HG03575 (cell line): ENCODE measurements around the gene DNAH1.
"Not testable (repeated sequence)": the region's sequence is repeated elsewhere in the genome, so short reads cannot be mapped to it uniquely, and the experiment has no call there.

Experiments used
- ATAC-seq: cut with Tn5 transposase; IDR thresholded peaks from one replicate; pipeline ENCODE4 v1.9.1; 2021; ENCODE audit not compliant: unreplicated experiment, insufficient number of reproducible peaks, low FRiP score; ENCODE audit errors: extremely low read depth

Gene DNAH1

DNA sequence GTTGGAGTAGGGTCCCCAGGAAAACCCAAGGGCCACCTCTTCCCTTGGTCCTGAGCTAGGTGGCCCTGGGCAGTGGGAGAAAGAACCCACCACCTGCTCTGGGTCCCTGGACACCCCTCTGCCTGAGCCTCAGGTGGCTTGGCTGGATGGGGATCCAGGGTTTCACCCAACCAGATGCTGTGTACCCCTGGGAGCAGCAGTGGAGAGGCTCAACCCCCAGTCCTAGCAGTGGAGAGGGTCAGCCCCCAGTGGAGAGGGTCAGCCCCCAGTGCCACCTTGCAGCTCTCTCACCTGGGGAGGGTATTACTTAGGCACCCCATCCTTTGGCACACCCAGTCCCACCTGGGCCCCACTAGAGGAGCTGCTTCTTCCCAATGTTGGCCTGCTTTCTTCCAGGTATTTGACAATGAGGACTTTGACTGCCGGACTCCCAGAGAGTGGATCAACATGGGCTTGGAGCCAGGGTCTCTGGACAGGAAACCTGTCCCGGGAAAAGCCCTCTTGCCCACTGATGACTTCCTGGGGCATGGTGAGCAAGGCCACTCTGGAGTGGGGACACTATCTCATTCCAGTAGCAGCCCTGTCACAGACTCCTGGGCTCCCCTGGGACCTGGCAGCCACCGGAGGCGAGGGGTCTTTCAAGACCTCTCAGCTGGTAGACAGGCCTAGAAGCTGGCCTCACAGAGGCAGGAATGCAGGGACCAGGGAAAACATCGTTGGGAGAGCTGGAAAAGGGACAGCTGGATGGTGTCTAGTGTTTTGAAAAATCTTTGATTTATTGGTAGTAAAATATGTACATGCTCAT lies 11.6 kb downstream of the DNAH1 start:
- ATAC-seq = no peak

DNA sequence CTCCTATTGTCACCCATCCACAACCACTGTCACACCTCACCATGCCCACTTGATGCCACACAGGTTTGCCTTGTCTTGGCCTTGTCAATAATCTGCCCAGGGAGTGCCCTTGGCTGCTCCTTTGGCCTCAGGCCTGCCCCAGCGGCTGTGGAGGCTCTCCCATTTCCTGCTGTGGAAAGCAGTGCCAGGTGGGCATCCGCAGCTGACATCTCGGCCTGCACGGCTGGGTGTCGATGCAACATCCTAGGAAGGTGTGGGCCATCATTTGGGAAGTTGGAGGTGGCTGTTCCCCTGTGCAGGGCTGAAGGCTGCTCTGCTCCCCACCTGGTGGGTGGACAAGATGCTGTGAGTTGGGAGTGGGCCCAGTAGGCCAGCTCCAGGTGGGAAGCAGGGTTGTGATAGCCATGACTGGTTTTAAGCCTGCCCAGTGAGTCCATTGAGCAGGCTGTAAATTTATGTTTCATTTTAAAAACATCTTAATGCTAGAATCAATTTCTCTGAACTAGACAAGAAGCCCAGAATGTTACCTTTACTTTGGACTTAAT lies 12.5 kb downstream of the DNAH1 start:
- no peak for ATAC-seq

DNA sequence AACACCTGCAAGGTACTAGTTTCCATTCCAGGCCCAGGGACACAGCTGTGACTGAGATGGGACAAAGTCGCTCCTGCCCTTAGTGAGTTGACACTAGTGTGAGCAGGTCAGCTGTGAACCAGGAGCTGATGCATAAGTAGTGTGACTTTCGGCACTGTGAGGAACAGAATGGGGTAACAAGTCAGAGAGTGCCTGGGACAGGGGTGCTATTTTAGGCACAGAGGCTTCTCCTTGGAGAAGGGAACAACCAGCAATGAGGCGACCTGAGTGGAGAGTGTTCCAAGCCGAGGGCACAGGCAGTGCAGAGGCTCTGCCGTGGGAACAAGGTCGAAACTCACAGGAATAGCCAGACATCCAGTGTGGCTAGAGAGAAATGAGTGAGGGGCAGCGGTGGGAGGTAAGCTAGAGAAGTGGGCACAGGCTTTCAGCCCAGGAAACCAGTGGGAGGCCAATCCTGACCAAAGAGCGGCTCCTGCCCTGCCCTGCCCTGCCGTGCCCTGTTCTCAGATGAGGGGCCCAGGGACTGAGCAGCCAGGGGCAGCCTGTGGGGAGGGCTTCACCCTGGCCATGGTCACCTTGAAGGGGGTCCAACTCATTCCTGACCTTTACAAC lies 14.2 kb downstream of the DNAH1 start:
- no peak for ATAC-seq

DNA sequence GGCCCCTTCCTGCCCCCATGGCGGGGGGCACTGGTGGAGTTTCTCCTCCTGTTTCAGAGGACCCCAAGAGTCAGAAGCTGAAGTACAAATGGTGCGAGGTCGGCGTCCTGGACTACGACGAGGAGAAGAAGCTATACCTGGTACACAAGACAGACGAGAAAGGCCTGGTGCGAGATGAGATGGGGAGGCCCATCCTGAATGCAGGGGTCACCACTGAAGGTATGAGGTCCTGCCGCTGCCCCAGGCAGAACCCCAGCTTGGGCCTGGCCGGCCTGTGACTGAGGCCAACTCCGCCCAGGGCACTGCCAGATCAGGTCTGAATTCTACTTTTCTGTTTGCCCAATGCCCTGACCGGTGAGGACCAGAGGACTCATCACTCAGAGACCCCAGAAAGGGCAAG lies 15.0 kb downstream of the DNAH1 start:
- ATAC-seq = no peak

DNA sequence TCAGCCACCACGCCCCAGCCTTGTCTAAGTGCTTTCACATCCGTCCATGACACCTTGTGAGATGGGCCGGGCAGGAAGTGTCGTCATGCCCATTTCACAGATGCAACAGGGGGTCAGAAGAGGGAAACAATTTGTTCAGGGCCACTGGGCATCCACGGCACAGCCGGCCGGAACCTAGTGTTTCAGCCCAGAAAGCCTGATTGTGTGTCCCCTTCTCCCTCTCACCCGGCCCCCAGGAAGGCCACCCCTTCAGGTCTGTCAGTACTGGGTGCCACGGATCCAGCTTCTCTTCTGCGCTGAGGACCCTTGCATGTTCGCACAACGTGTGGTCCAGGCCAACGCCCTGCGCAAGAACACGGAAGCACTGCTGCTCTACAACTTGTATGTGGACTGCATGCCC lies 15.8 kb downstream of the DNAH1 start:
- no peak for ATAC-seq

DNA sequence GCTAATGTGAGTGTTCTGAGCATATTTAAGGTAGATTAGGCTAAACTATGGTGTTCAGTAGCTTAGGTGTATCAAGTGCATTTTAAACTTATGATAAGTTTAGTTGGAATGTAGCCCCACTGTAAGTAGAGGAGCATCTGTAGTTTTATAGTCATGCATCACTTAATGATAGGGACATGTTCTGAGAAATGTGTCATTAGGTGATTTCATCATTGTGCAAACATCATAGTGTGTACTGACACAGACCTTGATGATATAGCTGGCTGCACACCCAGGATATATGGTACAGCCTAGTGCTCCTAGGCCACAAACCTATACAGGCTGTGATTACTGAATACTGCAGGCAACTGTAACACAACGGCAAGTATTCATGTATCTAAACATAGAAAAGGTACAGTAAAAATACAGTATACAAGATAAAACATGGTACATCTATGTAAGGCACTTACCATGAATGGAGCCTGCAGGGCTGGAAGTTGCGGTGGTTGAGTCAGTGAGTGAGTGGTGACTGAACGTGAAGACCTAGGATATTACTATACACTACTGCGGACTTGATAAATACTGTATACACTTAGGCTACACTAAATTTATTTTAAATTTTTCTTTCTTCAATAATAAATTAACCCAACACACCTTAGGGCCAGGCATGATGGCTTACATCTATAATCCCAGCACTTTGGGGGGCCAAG lies 17.9 kb downstream of the DNAH1 start:
- no peak for ATAC-seq

DNA sequence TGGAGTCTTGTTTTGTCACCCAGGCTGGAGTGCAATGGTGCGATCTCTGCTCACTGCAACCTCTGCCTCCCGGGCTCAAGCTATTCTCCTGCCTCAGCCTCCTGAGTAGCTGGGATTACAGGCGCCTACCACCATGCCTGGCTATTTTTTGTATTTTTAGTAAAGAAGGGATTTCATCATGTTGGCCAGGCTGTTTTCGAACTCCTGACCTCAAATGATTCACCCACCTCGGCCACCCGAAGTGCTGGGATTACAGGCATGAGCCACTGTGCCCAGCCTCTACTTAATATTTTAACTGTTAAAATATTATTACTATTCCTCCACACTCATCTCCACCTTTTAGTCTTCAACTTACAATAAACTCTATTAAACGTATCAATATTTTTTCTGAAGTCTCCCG lies 22.0 kb downstream of the DNAH1 start:
- ATAC-seq = not testable (repeated sequence)

DNA sequence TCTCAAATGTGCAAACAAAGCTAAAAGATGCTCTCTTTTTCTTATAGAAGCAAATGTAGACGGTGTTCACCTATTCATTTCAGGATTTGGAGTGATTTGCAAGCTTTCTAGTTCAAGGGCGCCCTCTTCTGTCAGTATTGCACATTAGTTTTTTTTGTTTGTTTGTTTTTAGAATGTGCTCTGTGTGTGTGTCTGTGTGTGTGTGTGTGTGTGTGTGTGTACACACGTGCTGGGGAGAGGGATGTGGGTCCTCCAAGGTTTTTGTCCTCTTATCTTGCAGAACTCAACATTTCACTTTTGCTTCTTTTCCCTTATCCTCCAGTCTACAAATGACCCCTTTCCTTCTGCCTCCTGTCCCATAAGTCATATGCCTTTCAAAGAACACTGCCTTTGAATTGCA lies 23.5 kb downstream of the DNAH1 start:
- ATAC-seq = no peak

DNA sequence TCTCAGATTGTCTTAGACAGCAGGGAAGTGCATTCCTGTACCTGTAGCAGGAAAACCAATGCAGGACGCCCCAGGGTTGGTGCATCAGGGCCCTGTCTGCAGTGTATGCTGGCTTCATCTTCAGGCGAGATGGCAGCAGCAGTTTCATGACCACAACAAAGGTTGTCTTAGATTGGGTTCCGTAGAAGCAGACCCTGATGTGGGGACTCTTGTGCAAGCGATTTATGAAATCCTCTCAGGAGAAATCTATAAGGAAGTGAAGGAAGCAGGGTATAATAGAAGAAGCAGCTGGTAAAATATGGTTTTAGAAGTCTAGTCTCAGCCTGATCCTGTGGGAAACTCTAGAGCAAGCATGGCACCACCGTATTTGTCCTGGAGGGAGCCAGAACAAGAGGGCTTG lies 25.0 kb downstream of the DNAH1 start:
- ATAC-seq = no peak

DNA sequence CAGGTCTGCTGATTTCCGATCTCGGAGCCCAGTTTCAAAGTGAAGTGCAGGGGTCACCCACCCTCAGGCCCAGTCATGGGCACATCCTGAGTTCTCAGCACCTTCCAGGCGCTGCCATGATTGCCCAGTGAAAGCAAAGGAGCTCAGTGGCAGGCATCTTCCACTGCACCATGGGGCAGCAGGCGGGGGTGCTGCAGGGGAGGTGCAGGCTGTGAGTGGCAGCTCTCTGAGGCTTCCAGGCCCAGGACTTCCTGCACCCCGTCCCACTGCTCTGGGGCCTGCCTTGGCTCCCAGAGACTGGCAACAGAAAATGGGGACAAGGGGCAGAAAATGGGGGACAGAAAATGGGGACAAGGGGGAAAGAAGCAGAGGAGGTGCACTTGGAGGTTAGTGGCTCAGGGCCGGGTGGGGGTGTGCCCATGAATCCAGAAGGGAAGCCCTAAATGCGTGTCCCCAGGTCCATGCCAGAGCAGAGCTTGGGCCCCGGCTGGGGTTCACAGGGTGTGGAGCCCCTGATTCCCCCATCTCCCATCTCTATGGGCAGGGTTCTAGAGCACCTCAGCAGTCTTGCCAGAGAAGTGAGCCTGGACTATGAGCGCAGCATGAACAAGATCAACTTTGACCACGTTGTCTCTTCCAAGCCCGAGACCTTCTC lies 28.0 kb downstream of the DNAH1 start:
- no peak for ATAC-seq

DNA sequence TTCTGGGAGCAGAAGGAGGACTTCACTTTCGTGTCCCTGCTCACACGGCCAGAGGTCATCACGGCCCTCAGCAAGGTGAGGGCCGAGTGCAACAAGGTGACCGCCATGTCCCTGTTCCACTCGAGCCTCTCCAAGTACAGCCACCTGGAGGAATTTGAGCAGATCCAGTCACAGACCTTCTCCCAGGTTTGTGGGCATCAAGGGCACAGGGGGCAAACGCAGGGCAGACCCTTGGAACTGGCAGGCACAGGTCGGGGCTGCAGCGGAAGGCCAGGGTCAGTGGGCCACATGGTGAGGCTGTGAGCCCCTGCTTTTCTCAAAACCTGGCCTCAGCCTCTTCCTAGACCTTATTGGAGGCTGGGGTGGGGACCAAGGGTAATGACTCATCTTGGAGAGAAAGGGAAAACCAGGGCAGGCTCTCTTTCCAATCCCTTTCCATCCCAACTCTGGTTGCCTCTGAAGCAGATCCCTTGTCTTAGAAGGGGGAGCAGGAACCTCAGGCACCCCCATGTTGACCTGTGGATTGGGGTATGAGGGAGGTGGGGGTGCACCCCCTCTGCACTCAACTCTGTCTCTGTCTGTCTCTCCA lies 29.5 kb downstream of the DNAH1 start:
- ATAC-seq = no peak

DNA sequence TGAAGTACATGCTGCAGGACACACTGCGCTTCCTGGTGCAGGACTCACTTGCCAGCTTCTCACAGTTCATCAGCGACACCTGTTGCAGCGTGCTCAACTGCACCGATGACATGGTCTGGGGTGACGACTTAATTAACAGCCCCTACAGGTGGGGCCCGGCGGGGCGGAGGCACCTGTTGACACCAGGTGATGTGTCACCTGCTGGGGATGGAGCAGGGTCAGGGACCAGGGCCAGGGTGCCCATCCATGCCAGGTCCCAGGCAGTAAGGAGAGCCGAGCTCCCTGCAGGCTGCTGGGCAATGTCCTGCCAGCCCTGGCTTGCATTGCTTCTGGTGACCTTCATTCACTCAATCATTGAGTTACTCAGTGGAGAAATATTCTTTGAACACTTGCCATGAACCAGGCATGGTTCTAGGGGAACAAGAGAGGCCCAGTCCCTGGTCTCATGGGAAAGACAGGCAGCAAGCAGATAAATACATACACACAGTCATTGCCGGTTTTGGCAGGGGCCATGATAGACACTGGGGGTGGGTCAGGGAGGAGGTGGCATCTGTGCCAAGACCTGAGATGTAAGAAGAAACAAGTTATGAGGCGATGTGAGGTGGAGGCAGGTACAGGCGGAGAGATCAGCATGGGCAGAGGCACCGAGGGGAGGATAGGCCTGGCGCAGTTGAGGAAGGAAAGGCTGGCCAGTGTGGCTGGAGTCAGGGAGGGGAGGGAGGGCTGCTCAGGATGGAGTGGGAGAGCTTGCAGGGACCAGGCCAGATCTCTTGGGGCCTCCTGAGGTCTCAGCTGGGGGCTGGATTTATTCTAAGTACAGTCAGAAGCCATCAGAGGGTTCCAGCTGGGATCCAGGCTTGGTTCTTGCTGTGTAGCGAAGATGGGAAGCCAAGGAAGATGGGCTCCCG lies 30.8 kb downstream of the DNAH1 start:
- no peak for ATAC-seq

DNA sequence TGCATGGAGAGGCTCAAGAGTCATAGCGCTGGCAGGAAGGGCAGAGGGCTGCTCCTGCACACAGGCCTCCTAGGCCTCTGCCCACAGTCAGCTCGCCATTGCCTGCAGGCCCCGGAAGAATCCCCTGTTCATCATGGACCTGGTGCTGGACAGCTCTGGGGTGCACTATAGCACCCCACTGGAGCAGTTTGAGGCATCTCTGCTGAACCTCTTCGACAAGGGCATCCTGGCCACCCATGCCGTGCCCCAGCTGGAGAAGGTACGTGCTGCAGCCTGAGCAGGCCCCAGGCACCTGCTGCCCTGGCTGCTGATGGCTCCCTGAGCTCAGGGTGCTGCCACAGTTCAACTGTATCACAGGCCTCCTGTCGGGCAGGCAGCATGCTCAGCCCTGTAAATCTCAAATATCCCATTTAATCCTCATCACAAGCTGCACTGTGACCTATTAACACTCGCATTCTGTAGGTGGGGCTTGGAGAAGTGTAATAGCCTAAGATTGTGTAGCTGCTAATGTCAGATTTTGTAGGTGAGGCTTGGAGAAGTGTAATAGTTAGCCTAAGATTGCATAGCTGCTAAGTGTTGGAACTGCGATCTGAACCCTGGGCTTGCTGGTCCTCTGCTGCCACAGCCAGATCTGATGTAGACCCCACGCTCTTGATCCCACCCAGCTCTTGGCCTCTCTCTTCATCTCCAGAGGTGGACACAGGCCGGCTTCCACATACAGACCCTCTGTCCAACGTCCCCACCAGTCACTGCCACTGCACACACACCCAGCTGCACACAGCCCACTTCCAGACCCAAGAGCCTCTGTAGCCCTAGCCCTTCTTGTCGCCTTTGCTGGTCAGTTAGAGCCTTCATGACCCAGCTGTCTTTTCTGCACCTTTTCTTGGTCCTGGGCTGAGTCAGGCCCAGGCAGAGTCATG lies 31.9 kb downstream of the DNAH1 start:
- no peak for ATAC-seq

DNA sequence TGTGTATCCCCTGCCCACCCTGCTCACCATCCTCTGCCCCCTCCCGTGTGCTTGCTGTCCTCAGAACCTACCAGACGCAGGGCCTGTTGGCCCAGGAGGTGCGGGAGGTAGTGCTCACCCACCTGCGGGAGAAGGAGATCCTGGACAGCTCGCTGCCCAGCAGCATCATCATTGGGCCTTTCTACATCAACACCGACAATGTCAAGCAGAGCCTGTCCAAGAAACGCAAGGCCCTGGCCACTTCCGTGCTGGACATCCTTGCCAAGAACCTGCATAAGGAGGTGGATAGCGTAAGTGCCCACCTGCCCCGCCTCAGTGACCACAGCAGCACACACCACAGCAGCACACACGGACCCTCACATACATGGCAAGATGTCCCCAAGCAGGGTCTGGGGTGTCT lies 33.0 kb downstream of the DNAH1 start:
- ATAC-seq = no peak

DNA sequence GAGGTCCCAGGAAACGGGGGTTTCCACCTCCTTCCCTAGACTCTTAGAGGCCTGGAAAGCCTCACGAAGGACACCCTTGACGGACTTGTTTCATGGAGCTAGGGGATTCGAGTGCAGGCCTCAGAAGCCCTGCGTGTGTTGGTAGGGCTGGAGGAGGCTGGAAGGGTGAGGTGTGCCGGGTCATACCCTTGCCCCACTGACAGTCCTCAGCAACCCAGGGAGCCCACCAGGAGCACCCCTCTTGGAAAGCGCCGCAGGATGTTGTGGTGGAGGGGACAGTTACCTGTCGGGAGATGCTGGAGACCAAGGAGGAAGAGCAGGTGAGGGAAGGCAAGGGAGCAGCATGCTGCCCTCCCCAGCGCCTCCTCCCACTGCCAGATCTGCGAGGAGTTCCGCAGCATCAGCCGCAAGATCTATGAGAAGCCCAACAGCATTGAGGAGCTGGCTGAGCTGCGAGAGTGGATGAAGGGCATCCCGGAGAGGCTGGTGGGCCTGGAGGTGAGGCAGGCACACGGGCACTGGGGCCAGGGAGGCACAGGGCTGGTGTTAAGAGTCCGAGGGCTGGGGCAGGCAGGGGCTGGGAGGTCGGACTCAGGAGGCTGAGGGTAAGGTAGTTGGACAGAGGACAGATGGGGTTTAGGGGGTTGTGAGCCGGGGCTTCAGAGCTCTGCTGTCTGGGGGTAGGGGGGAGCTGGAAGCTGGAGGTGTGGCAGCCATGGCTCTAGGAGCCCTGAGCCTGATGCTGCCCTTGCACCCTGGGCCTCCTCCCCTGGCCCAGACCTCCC lies 33.7 kb downstream of the DNAH1 start:
- ATAC-seq = no peak

DNA sequence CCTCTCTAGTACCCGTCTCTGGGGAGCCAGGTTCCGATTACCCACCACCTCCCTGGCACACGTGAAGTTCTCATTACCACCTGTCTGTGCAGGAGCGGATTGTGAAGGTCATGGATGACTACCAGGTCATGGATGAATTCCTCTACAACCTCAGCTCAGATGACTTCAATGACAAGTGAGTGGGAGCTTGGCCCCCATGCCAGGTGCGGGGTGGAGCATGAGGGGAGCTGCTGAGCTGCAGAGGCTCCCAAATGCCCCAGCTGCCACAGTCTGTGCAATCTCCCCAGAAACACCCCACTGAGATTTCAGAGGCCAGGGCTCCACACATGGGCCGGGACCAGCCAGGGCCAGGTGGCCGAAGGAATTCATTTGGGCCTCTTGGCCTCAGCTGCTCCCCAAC lies 34.3 kb downstream of the DNAH1 start:
- no peak for ATAC-seq
